Dermis microvascular lymphatic vessel endothelial cell (primary cell): ENCODE results near the gene TBC1D3. TPM values are rescaled to one million over a fixed set of nuclear protein-coding genes. Genes with fewer than 3 reads are reported as not detected.
"Not testable (repeated sequence)": the region's sequence is repeated elsewhere in the genome, so short reads cannot be mapped to it uniquely, and the experiment has no call there.

Experiments
- DNase-seq, 2 donors: peaks; one replicate each; pipeline versions ENCODE4 v3.0.0 to v3.0.0-alpha.2; 2010; ENCODE audit warnings: low read depth in 2 of 2
- total RNA-seq: library from RNA; depleted of rRNA; stranded (reverse); fragments of >200 nt; gene quantifications from 2 replicates; pipeline ENCODE4 v1.2.1, GENCODE V29; 2014

The TBC1D3 gene
- total RNA-seq, result not detected in 2 replicates

GRCh38 chr17:38192455-38192854 is at the start of gene TBC1D3:
Gene TBC1D3 (minus strand): TSS chr17:38192555. CDS start chr17:38191029, 1,526 bp downstream.
- DNase-seq, result not testable (repeated sequence)

- not testable (repeated sequence) for DNase-seq
These were observed 40.4 kb upstream of the TBC1D3 start for GRCh38 chr17:38232790-38233189.

- not testable (repeated sequence) for DNase-seq
These were observed 33.6 kb upstream of the TBC1D3 start for GRCh38 chr17:38225844-38226495.

DNA sequence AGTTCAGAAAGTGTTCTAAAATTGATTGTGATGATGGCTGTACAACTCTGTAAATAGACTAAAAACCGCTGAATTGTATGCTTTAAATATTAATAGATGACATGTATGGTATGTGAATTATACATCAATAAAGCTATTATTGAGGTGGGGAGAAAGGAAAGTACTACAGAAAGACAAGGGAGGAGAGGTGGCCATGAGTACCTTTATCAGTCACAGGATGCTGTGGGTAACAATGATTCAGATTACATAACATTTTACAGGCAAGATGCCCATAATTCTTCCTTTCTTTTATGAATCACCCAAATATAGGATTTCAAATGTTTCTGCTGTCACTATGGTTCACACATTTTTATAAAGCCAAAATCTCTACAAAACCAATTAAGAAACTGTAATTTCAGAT is 28.5 kb upstream of the TBC1D3 start:
- not testable (repeated sequence) for DNase-seq

- not testable (repeated sequence) for DNase-seq
These were observed 7.9 kb upstream of the TBC1D3 start for GRCh38 chr17:38200271-38200670.

DNA sequence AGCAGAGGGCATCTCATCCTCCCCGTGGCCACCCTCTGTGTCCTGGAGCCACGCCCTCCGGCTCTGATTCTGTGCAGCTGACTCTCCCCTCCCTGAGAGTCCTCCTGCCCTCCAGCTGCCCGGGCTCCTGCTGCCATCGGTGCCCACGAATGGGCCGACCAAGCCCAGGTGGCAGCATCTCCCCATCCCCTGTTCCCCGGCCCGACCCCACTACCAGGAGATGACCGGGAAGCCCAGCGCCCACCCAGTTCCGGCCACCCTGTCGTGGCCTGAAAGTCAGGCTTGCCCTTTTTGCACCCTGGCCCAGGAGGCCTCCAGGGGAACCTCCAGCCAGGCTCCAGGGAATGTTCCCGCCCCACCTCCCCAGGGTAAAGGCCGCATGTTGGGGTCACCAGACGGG is 57.5 kb downstream of the TBC1D3 start:
- not testable (repeated sequence) for DNase-seq

Other genes starting within 250 kb of the TBC1D3 start
- gene TBC1D3L, start 203.5 kb downstream of the TBC1D3 start, total RNA-seq, result 1.2 and 3.7 TPM in 2 replicates
- gene TBC1D3D, start 188.6 kb downstream of the TBC1D3 start, total RNA-seq, result 0.13 TPM in 1 of 2 replicates, not detected in the other
- gene TBC1D3C, start 123.9 kb downstream of the TBC1D3 start, total RNA-seq, result not detected in 2 replicates
- gene TBC1D3E, start 64.6 kb downstream of the TBC1D3 start, total RNA-seq, result not detected in 2 replicates
- gene MRPL45, start 104.6 kb upstream of the TBC1D3 start, total RNA-seq, result 29.7 and 29.9 TPM in 2 replicates
- not detected in 2 replicates for gene GPR179, start 151.4 kb upstream of the TBC1D3 start, total RNA-seq
- gene SOCS7, start 159.3 kb upstream of the TBC1D3 start, total RNA-seq, result 5.5 and 7.7 TPM in 2 replicates
- gene ARHGAP23, start 235.9 kb upstream of the TBC1D3 start, total RNA-seq, result 28.2 and 43.1 TPM in 2 replicates